Measurements from ENCODE around the gene RELL1. TPM values are rescaled to one million over a fixed set of nuclear protein-coding genes. Genes with fewer than 3 reads are reported as not detected.

The RELL1 gene
- 93.4 and 97.6 TPM in 2 replicates for total RNA-seq

GRCh38 chr4:37686373-37687193, at the start of gene RELL1:
Gene RELL1, minus strand, starts transcription at chr4:37686376. Its CDS starts 89 bp downstream, at chr4:37686287.

Other genes starting within 250 kb of the RELL1 start
- gene PGM2, start 140.3 kb upstream of the RELL1 start, total RNA-seq = 13.0 and 14.2 TPM in 2 replicates
- gene TBC1D1, start 204.7 kb upstream of the RELL1 start, total RNA-seq = 44.1 and 50.4 TPM in 2 replicates

Measured in smooth muscle cell of bladder (primary cell).